Liver (tissue), 9 donors: Measurements from ENCODE around the gene CASZ1. TPM values are rescaled to one million over a fixed set of nuclear protein-coding genes. Genes with fewer than 3 reads are reported as not detected.

ENCODE experiments used
- DNase-seq: peaks from one replicate; pipeline ENCODE4 v3.0.0-alpha.2; 2017; ENCODE audit warnings: low spot score
- H3K27ac ChIP-seq, 2 donors: one replicate each; pipeline ENCODE4 v1.7.0; 2013; ENCODE audit warnings: inconsistent platforms in 2 of 2, low read length in 2 of 2, control low read depth in 1 of 2, low read depth in 1 of 2, mild to moderate bottlenecking in 1 of 2
- H3K27me3 ChIP-seq, 4 donors: one replicate each; pipeline versions ENCODE4 v1.6.1 to v1.7.0; 2013; ENCODE audit warnings: low read length in 3 of 4, inconsistent platforms in 1 of 4, mild to moderate bottlenecking in 1 of 4, moderate library complexity in 1 of 4; ENCODE audit not compliant: control insufficient read depth in 4 of 4, insufficient read depth in 4 of 4
- H3K36me3 ChIP-seq, 4 donors: one replicate each; pipeline versions ENCODE4 v1.6.1 to v1.7.0; 2013; ENCODE audit warnings: low read length in 3 of 4, mild to moderate bottlenecking in 3 of 4, low read depth in 1 of 4, moderate library complexity in 1 of 4; ENCODE audit not compliant: control insufficient read depth in 4 of 4, insufficient read depth in 3 of 4
- H3K4me1 ChIP-seq, 4 donors: one replicate each; pipeline versions ENCODE4 v1.6.1 to v1.7.0; 2013; ENCODE audit warnings: low read length in 3 of 4, mild to moderate bottlenecking in 3 of 4, moderate library complexity in 1 of 4; ENCODE audit not compliant: control insufficient read depth in 4 of 4, insufficient read depth in 4 of 4
- H3K4me3 ChIP-seq, 3 donors: one replicate each; pipeline versions ENCODE4 v1.6.1 to v1.7.0; 2013; ENCODE audit warnings: low read length in 3 of 3, control low read depth in 1 of 3, low read depth in 1 of 3, mild to moderate bottlenecking in 1 of 3
- H3K9ac ChIP-seq, 2 donors: one replicate each; pipeline ENCODE4 v1.7.0; 2013; ENCODE audit warnings: low read length in 2 of 2, mild to moderate bottlenecking in 2 of 2, moderate library complexity in 2 of 2, control low read depth in 1 of 2, low read depth in 1 of 2
- H3K9me3 ChIP-seq, 4 donors: one replicate each; pipeline versions ENCODE4 v1.6.1 to v1.7.0; 2013; ENCODE audit warnings: low read length in 3 of 4; ENCODE audit not compliant: control insufficient read depth in 4 of 4
- EGR1 ChIP-seq, 2 donors: IDR thresholded peaks; 2 replicates each; pipeline ENCODE4 v1.6.1; 2016 to 2018; ENCODE audit warnings: antibody characterized with exemption in 2 of 2, low read depth in 2 of 2
- FOXA1 ChIP-seq: IDR thresholded peaks from 2 replicates; pipeline ENCODE4 v1.6.1; 2016; ENCODE audit warnings: antibody characterized with exemption
- FOXA2 ChIP-seq: IDR thresholded peaks from 2 replicates; pipeline ENCODE4 v1.6.1; 2016; ENCODE audit warnings: antibody characterized with exemption
- GABPA ChIP-seq, 2 donors: IDR thresholded peaks in 1 of 2; conservative IDR thresholded peaks in 1 of 2; 2 replicates each; pipeline ENCODE4 v1.6.1; 2016; ENCODE audit warnings: antibody characterized with exemption in 2 of 2, mild to moderate bottlenecking in 1 of 2, moderate library complexity in 1 of 2
- HNF4A ChIP-seq, 2 donors: conservative IDR thresholded peaks; 2 replicates each; pipeline ENCODE4 v1.6.1; 2016; ENCODE audit warnings: antibody characterized with exemption in 2 of 2, mild to moderate bottlenecking in 2 of 2
- HNF4G ChIP-seq: IDR thresholded peaks from 2 replicates; pipeline ENCODE4 v1.6.1; 2016; ENCODE audit warnings: antibody characterized with exemption
- JUND ChIP-seq, 2 donors: IDR thresholded peaks; 2 replicates each; pipeline ENCODE4 v1.6.1; 2016; ENCODE audit warnings: antibody characterized with exemption in 2 of 2
- NR2F2 ChIP-seq: IDR thresholded peaks from 2 replicates; pipeline ENCODE4 v1.6.1; 2016; ENCODE audit warnings: antibody characterized with exemption
- RAD21 ChIP-seq, 2 donors: IDR thresholded peaks; 2 replicates each; pipeline ENCODE4 v1.6.1; 2016; ENCODE audit warnings: antibody characterized with exemption in 2 of 2, mild to moderate bottlenecking in 2 of 2
- RXRA ChIP-seq, 2 donors: IDR thresholded peaks; 2 replicates each; pipeline ENCODE4 v1.6.1; 2017 to 2018; ENCODE audit warnings: antibody characterized with exemption in 2 of 2, mild to moderate bottlenecking in 1 of 2
- SP1 ChIP-seq: IDR thresholded peaks from 2 replicates; pipeline ENCODE4 v1.6.1; 2018; ENCODE audit warnings: antibody characterized with exemption, mild to moderate bottlenecking
- TAF1 ChIP-seq: conservative IDR thresholded peaks from 2 replicates; pipeline ENCODE4 v1.6.1; 2016; ENCODE audit warnings: antibody characterized with exemption, mild to moderate bottlenecking
- YY1 ChIP-seq: IDR thresholded peaks from 2 replicates; pipeline ENCODE4 v1.6.1; 2016; ENCODE audit warnings: antibody characterized with exemption, mild to moderate bottlenecking
- WGBS: extraction: QIAGEN DNeasy Blood & Tissue Kit; methylation state at CpG from one replicate; pipeline ENCODE4 v1.1.7; 2013; 5-methylcytosine and 5-hydroxymethylcytosine counted together
- polyA plus RNA-seq, 2 donors: library from polyadenylated mRNA; stranded (reverse) in 1 of 2; unstranded in 1 of 2; fragments of 200-250 nt in 1 of 2; fragments of >200 nt in 1 of 2; fragmentation: Nextera tagmentation in 1 of 2; extraction: Ambion mirVana in 1 of 2; gene quantifications; one replicate each; pipeline versions ENCODE4 v1.2.1 to v1.2.3, GENCODE V29; 2013 to 2015
- total RNA-seq, 2 donors: library from RNA; depleted of rRNA; stranded (reverse); fragments of >200 nt; gene quantifications; one replicate each; pipeline ENCODE4 v1.2.3, GENCODE V29; 2014
- TF ChIP-seq, protein P1 (sequence below): IDR thresholded peaks from 2 replicates; pipeline ENCODE4 v1.6.1; 2016; ENCODE audit warnings: antibody characterized with exemption, mild to moderate bottlenecking
- TF ChIP-seq, protein P2 (sequence below): IDR thresholded peaks from 2 replicates; pipeline ENCODE4 v1.6.1; 2016; ENCODE audit warnings: antibody characterized with exemption
- TF ChIP-seq, protein P3 (sequence below): IDR thresholded peaks from 2 replicates; pipeline ENCODE4 v1.6.1; 2016; ENCODE audit warnings: antibody characterized with exemption
- TF ChIP-seq, protein P4 (sequence below): fragments of 150-350 bp; IDR thresholded peaks from 2 replicates; pipeline ENCODE4 v1.5.1; 2017; ENCODE audit warnings: improper control_type of control experiment, low read depth, low read length; ENCODE audit not compliant: missing input control
- TF ChIP-seq, protein P5 (sequence below): IDR thresholded peaks from 2 replicates; pipeline ENCODE4 v1.6.1; 2016; ENCODE audit warnings: antibody characterized with exemption
- donor health status: healthy.
- donor health status: healthy.
- donor health status: healthy.
- donor health status: healthy.
- donor health status: healthy.

Gene CASZ1
- total and polyA plus RNA-seq, 4 donors, result 1.0 to 3.5 (median 1.9) TPM

DNA sequence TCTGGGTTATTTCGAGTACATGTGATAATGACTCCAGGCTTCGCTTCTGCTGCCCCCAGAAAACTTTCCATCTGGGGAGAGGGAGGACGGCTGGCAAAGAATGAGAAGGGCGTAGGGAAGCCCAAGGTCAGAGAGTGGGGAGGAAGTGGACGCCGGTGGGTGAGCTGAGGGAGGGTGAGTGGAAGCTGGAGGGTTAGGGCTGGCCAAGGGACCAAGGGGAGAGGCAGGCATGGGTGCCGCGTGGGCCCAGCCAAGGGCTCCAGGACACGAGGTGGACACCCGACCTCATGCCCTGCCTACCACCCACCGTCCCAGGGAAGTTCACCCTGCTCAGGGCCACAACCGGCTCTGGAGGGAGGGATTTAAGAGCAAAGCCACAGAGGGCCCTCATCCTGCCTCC, 75.8 kb downstream of the CASZ1 start:
- TF ChIP-seq TAF1, result no peak
- TF ChIP-seq RXRA (IDR thresholded peaks at IDR 0.05), result no peak
- no peak for TF ChIP-seq EGR1 (IDR thresholded peaks at IDR 0.05; ENCODE audit: low read depth in 2 of 2)
- TF ChIP-seq FOXA1, result no peak
- no peak for TF ChIP-seq JUND (IDR thresholded peaks at IDR 0.05)
- TF ChIP-seq SP1, result no peak
- TF ChIP-seq FOXA2, result no peak
- TF ChIP-seq, protein P1, sequence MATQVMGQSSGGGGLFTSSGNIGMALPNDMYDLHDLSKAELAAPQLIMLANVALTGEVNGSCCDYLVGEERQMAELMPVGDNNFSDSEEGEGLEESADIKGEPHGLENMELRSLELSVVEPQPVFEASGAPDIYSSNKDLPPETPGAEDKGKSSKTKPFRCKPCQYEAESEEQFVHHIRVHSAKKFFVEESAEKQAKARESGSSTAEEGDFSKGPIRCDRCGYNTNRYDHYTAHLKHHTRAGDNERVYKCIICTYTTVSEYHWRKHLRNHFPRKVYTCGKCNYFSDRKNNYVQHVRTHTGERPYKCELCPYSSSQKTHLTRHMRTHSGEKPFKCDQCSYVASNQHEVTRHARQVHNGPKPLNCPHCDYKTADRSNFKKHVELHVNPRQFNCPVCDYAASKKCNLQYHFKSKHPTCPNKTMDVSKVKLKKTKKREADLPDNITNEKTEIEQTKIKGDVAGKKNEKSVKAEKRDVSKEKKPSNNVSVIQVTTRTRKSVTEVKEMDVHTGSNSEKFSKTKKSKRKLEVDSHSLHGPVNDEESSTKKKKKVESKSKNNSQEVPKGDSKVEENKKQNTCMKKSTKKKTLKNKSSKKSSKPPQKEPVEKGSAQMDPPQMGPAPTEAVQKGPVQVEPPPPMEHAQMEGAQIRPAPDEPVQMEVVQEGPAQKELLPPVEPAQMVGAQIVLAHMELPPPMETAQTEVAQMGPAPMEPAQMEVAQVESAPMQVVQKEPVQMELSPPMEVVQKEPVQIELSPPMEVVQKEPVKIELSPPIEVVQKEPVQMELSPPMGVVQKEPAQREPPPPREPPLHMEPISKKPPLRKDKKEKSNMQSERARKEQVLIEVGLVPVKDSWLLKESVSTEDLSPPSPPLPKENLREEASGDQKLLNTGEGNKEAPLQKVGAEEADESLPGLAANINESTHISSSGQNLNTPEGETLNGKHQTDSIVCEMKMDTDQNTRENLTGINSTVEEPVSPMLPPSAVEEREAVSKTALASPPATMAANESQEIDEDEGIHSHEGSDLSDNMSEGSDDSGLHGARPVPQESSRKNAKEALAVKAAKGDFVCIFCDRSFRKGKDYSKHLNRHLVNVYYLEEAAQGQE, result no peak
- TF ChIP-seq, protein P2, sequence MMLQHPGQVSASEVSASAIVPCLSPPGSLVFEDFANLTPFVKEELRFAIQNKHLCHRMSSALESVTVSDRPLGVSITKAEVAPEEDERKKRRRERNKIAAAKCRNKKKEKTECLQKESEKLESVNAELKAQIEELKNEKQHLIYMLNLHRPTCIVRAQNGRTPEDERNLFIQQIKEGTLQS, result no peak
- no peak for TF ChIP-seq HNF4G
- no peak for TF ChIP-seq YY1
- TF ChIP-seq GABPA (IDR thresholded peaks at IDR 0.05 in 1 of 2, conservative IDR thresholded peaks at IDR 0.05 in 1 of 2), result no peak
- TF ChIP-seq HNF4A (conservative IDR thresholded peaks at IDR 0.05), result no peak
- no peak for TF ChIP-seq NR2F2
- TF ChIP-seq, protein P3, sequence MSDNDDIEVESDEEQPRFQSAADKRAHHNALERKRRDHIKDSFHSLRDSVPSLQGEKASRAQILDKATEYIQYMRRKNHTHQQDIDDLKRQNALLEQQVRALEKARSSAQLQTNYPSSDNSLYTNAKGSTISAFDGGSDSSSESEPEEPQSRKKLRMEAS, result no peak
- TF ChIP-seq, protein P4, sequence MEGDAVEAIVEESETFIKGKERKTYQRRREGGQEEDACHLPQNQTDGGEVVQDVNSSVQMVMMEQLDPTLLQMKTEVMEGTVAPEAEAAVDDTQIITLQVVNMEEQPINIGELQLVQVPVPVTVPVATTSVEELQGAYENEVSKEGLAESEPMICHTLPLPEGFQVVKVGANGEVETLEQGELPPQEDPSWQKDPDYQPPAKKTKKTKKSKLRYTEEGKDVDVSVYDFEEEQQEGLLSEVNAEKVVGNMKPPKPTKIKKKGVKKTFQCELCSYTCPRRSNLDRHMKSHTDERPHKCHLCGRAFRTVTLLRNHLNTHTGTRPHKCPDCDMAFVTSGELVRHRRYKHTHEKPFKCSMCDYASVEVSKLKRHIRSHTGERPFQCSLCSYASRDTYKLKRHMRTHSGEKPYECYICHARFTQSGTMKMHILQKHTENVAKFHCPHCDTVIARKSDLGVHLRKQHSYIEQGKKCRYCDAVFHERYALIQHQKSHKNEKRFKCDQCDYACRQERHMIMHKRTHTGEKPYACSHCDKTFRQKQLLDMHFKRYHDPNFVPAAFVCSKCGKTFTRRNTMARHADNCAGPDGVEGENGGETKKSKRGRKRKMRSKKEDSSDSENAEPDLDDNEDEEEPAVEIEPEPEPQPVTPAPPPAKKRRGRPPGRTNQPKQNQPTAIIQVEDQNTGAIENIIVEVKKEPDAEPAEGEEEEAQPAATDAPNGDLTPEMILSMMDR, result no peak
- no peak overlapping the region for H3K4me3 ChIP-seq
- no peak overlapping the region for H3K27ac ChIP-seq
- H3K9ac ChIP-seq, result no peak overlapping the region
- H3K36me3 ChIP-seq, result no peaks in the 10 kb centered on the region
- WGBS, result 84% methylated on average over 12 of the region's 12 CpGs
- peaks cover 0 to 17% (median 11%) of the 10 kb centered on the region in 4 donors for H3K4me1 ChIP-seq
- no peak for DNase-seq
- no peaks in the 10 kb centered on the region for H3K9me3 ChIP-seq
- no peaks in the 10 kb centered on the region for H3K27me3 ChIP-seq

DNA sequence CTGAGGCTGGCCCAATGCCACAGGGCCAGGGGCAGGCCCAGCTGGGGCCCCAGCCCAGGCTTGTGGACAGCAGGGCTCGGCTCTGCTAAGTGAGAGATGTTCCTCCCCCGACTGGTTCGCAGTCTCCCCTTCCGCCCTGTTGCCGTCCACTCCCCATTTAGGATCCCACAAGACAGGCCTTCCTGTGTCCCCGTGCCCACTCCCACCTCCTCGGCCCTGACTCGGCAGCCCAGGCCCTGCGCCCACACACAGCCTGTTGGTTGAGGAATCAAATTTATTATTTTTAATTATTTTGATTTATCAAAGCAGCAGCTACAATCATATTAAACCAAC, 78.4 kb downstream of the CASZ1 start:
- no peak overlapping the region for H3K4me3 ChIP-seq

More for the DNA sequence above, 78.4 kb downstream of the CASZ1 start:
- TF ChIP-seq, protein P5, sequence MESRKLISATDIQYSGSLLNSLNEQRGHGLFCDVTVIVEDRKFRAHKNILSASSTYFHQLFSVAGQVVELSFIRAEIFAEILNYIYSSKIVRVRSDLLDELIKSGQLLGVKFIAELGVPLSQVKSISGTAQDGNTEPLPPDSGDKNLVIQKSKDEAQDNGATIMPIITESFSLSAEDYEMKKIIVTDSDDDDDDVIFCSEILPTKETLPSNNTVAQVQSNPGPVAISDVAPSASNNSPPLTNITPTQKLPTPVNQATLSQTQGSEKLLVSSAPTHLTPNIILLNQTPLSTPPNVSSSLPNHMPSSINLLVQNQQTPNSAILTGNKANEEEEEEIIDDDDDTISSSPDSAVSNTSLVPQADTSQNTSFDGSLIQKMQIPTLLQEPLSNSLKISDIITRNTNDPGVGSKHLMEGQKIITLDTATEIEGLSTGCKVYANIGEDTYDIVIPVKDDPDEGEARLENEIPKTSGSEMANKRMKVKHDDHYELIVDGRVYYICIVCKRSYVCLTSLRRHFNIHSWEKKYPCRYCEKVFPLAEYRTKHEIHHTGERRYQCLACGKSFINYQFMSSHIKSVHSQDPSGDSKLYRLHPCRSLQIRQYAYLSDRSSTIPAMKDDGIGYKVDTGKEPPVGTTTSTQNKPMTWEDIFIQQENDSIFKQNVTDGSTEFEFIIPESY, result no peak
- TF ChIP-seq FOXA1 (no peak), TAF1 (no peak), FOXA2 (no peak), HNF4G (no peak), RAD21 (IDR thresholded peaks at IDR 0.05) (no peak), RXRA (IDR thresholded peaks at IDR 0.05) (no peak), GABPA (IDR thresholded peaks at IDR 0.05 in 1 of 2, conservative IDR thresholded peaks at IDR 0.05 in 1 of 2) (no peak), HNF4A (conservative IDR thresholded peaks at IDR 0.05) (no peak), YY1 (no peak), SP1 (no peak)
- TF ChIP-seq, protein P4, result no peak
- TF ChIP-seq, protein P2, result no peak
- Histone ChIP-seq H3K36me3 (no peaks in the 10 kb centered on the region), H3K9me3 (no peaks in the 10 kb centered on the region), H3K9ac (no peak overlapping the region), H3K27ac (no peak overlapping the region), H3K27me3 (no peaks in the 10 kb centered on the region), H3K4me1 (no peaks in the 10 kb centered on the region)
- DNase-seq, result no peak
- 87% methylated on average over 9 of the region's 9 CpGs for WGBS
